ENCODE data around the gene EFNA5.

DNA sequence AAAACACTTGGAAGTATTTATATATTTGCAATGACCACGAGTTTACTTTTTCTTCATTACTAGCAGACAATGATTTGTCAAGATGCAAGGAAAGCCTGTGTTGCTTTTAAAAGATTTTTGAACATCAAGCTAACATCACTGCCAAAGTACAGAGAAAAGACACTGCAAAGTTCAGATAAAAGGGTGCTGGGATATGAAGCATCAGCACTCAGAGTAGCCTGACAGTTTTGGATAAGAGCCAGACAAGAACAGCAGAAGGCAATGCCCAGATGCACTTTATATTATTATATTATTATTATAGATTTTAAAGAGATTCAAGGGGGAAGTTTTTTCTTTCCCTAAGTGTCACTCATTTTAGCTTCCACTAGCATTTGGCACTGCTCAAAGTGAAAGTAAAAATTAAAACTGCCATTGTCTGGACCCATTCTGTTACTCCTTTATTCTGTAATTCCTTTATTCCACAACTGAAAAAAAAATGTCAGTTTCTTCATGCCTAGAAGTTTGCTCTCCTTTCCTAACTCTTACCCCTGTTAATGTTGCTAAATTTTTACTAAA lies 240.6 kb downstream of the EFNA5 start:
- TF ChIP-seq, protein P1, sequence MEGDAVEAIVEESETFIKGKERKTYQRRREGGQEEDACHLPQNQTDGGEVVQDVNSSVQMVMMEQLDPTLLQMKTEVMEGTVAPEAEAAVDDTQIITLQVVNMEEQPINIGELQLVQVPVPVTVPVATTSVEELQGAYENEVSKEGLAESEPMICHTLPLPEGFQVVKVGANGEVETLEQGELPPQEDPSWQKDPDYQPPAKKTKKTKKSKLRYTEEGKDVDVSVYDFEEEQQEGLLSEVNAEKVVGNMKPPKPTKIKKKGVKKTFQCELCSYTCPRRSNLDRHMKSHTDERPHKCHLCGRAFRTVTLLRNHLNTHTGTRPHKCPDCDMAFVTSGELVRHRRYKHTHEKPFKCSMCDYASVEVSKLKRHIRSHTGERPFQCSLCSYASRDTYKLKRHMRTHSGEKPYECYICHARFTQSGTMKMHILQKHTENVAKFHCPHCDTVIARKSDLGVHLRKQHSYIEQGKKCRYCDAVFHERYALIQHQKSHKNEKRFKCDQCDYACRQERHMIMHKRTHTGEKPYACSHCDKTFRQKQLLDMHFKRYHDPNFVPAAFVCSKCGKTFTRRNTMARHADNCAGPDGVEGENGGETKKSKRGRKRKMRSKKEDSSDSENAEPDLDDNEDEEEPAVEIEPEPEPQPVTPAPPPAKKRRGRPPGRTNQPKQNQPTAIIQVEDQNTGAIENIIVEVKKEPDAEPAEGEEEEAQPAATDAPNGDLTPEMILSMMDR (tag by site-specific recombination; IDR thresholded peaks at IDR 0.05): no peak
- TF ChIP-seq, protein P2, sequence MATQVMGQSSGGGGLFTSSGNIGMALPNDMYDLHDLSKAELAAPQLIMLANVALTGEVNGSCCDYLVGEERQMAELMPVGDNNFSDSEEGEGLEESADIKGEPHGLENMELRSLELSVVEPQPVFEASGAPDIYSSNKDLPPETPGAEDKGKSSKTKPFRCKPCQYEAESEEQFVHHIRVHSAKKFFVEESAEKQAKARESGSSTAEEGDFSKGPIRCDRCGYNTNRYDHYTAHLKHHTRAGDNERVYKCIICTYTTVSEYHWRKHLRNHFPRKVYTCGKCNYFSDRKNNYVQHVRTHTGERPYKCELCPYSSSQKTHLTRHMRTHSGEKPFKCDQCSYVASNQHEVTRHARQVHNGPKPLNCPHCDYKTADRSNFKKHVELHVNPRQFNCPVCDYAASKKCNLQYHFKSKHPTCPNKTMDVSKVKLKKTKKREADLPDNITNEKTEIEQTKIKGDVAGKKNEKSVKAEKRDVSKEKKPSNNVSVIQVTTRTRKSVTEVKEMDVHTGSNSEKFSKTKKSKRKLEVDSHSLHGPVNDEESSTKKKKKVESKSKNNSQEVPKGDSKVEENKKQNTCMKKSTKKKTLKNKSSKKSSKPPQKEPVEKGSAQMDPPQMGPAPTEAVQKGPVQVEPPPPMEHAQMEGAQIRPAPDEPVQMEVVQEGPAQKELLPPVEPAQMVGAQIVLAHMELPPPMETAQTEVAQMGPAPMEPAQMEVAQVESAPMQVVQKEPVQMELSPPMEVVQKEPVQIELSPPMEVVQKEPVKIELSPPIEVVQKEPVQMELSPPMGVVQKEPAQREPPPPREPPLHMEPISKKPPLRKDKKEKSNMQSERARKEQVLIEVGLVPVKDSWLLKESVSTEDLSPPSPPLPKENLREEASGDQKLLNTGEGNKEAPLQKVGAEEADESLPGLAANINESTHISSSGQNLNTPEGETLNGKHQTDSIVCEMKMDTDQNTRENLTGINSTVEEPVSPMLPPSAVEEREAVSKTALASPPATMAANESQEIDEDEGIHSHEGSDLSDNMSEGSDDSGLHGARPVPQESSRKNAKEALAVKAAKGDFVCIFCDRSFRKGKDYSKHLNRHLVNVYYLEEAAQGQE (tag by site-specific recombination; IDR thresholded peaks at IDR 0.05): no peak
- TF ChIP-seq ZNF274 (IDR thresholded peaks at IDR 0.05; ENCODE audit: low read length): no peak
- TF ChIP-seq ZNF274 (tag by site-specific recombination; IDR thresholded peaks at IDR 0.05; ENCODE audit: borderline replicate concordance): no peak
- TF ChIP-seq ZNF121 (tag by site-specific recombination; IDR thresholded peaks at IDR 0.05): no peak
- TF ChIP-seq KLF10 (tag by site-specific recombination; IDR thresholded peaks at IDR 0.05): no peak
- no peak for TF ChIP-seq ZNF830 (tag by site-specific recombination; IDR thresholded peaks at IDR 0.05; ENCODE audit: low read depth)
- TF ChIP-seq TRIM28 (IDR thresholded peaks at IDR 0.05; ENCODE audit: borderline replicate concordance, low read length): no peak
- TF ChIP-seq, protein P3, sequence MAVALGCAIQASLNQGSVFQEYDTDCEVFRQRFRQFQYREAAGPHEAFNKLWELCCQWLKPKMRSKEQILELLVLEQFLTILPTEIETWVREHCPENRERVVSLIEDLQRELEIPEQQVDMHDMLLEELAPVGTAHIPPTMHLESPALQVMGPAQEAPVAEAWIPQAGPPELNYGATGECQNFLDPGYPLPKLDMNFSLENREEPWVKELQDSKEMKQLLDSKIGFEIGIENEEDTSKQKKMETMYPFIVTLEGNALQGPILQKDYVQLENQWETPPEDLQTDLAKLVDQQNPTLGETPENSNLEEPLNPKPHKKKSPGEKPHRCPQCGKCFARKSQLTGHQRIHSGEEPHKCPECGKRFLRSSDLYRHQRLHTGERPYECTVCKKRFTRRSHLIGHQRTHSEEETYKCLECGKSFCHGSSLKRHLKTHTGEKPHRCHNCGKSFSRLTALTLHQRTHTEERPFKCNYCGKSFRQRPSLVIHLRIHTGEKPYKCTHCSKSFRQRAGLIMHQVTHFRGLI (tag by site-specific recombination; IDR thresholded peaks at IDR 0.05): no peak
- no peak for TF ChIP-seq ZNF140 (tag by site-specific recombination; IDR thresholded peaks at IDR 0.05)
- TF ChIP-seq YY1 (tag by site-specific recombination; IDR thresholded peaks at IDR 0.05): no peak

Measured in HEK293 (cell line).